RPMI7951 (cell line): ENCODE results near the gene ZNF14. TPM values are rescaled to one million over a fixed set of nuclear protein-coding genes. Genes with fewer than 3 reads are reported as not detected.

Experiments
- total RNA-seq: library from RNA; depleted of rRNA; stranded (reverse); fragments of >200 nt; shearing (Covaris generic); gene quantifications from 2 replicates; pipeline ENCODE4 v1.2.3, GENCODE V29; 2014; rRNA removed

ZNF14 gene
- total RNA-seq, 1 experiment from 2014 or later, result 5.4 TPM

Other genes with a start within 250 kb of the ZNF14 start
- 0.68 and 0.96 TPM in 2 replicates for gene TSSK6, start 217.6 kb downstream of the ZNF14 start, total RNA-seq
- 282 and 300 TPM in 2 replicates for gene NDUFA13, start 216.9 kb downstream of the ZNF14 start, total RNA-seq
- gene YJEFN3, start 204.2 kb downstream of the ZNF14 start, total RNA-seq, result 0.12 TPM in 1 of 2 replicates, not detected in the other
- under 0.01 and 0.20 TPM in 2 replicates for gene CILP2, start 194.8 kb downstream of the ZNF14 start, total RNA-seq
- gene PBX4, start 114.4 kb downstream of the ZNF14 start, total RNA-seq, result 2.1 and 3.0 TPM in 2 replicates
- 0.72 and 1.4 TPM in 2 replicates for gene LPAR2, start 104.9 kb downstream of the ZNF14 start, total RNA-seq
- 2.3 and 3.3 TPM in 2 replicates for gene GMIP, start 89.5 kb downstream of the ZNF14 start, total RNA-seq
- 21.3 and 34.7 TPM in 2 replicates for gene ATP13A1, start 69.4 kb downstream of the ZNF14 start, total RNA-seq
- 5.2 and 9.3 TPM in 2 replicates for gene ZNF101, start 64.3 kb downstream of the ZNF14 start, total RNA-seq
- 18.4 and 24.8 TPM in 2 replicates for gene ZNF506, start 88.6 kb upstream of the ZNF14 start, total RNA-seq
- 4.3 and 7.6 TPM in 2 replicates for gene ZNF253, start 132.8 kb upstream of the ZNF14 start, total RNA-seq
- gene ZNF93, start 167.8 kb upstream of the ZNF14 start, total RNA-seq, result 17.4 and 24.0 TPM in 2 replicates